ENCODE data around the gene PARP14. TPM values are rescaled to one million over a fixed set of nuclear protein-coding genes. Genes with fewer than 3 reads are reported as not detected.

The PARP14 gene
- total and polyA plus RNA-seq, 2 experiments from 2014 or later = 5.6 to 11.7 TPM

- DNase-seq = peak; percentile 60
- H3K9ac ChIP-seq = no peak overlapping the region
- H4K20me1 ChIP-seq (ENCODE audit: insufficient read depth) = no peaks in the 10 kb centered on the region
- H3K27ac ChIP-seq = no peak overlapping the region
- in situ Hi-C loops (cut with MboI) = no loop called here
- no peak overlapping the region for H3K4me3 ChIP-seq
- no peaks in the 10 kb centered on the region for H3K36me3 ChIP-seq (ENCODE audit: low read depth)
- TF ChIP-seq EZH2phosphoT487 (IDR thresholded peaks at IDR 0.05; ENCODE audit: insufficient read depth, low read depth) (no peak), EZH2 (IDR thresholded peaks at IDR 0.05; ENCODE audit: insufficient read depth, poor library complexity, severe bottlenecking) (no peak)
- H3K79me2 ChIP-seq (ENCODE audit: insufficient read depth) = no peaks in the 10 kb centered on the region
- no peak overlapping the region for H2AFZ ChIP-seq
- no peak overlapping the region for H3K4me2 ChIP-seq (ENCODE audit: unreplicated experiment)
- no peaks in the 10 kb centered on the region for H3K9me3 ChIP-seq (ENCODE audit: low read depth)
- H3K4me1 ChIP-seq (ENCODE audit: insufficient read depth) = peaks cover 8% of the 10 kb centered on the region; the same call in 1 of the 2 replicates
- H3K9me2 ChIP-seq (ENCODE audit: insufficient read depth) = no peaks in the 10 kb centered on the region
- 78 to 79% methylated on average over 5 of the region's 5 CpGs for WGBS, 2 experiments (ENCODE audit: low coverage in 1 of 2, low lambda C conversion rate in 2 of 2, missing lambda C conversion rate in 2 of 2)
- no peaks in the 10 kb centered on the region; the same call in 1 of the 2 replicates for H3F3A ChIP-seq (ENCODE audit: insufficient read depth)
- no peaks in the 10 kb centered on the region for H3K27me3 ChIP-seq (replicated peaks; ENCODE audit: insufficient read depth)
These were observed 74.3 kb downstream of the PARP14 start for GRCh38 chr3:122754929-122755328.

- H3K9ac ChIP-seq = no peak overlapping the region
- no peaks in the 10 kb centered on the region for H3K9me2 ChIP-seq (ENCODE audit: insufficient read depth)
- no peak overlapping the region for H3K4me3 ChIP-seq
- no peak overlapping the region for H3K27ac ChIP-seq
- peaks cover 10% of the 10 kb centered on the region; the same call in 1 of the 2 replicates for H3K4me1 ChIP-seq (ENCODE audit: insufficient read depth)
- no peak for TF ChIP-seq EZH2phosphoT487 (IDR thresholded peaks at IDR 0.05; ENCODE audit: insufficient read depth, low read depth)
- TF ChIP-seq EZH2 (IDR thresholded peaks at IDR 0.05; ENCODE audit: insufficient read depth, poor library complexity, severe bottlenecking) = no peak
- H3K9me3 ChIP-seq (ENCODE audit: low read depth) = no peaks in the 10 kb centered on the region
- no peak for DNase-seq
- no peaks in the 10 kb centered on the region for H3K36me3 ChIP-seq (ENCODE audit: low read depth)
- no peak overlapping the region for H3K4me2 ChIP-seq (ENCODE audit: unreplicated experiment)
- no peaks in the 10 kb centered on the region for H3K27me3 ChIP-seq (replicated peaks; ENCODE audit: insufficient read depth)
- H3K79me2 ChIP-seq (ENCODE audit: insufficient read depth) = no peaks in the 10 kb centered on the region
- no peaks in the 10 kb centered on the region; the same call in 1 of the 2 replicates for H3F3A ChIP-seq (ENCODE audit: insufficient read depth)
- no peak overlapping the region for H2AFZ ChIP-seq
- no peaks in the 10 kb centered on the region for H4K20me1 ChIP-seq (ENCODE audit: insufficient read depth)
- 97 to 98% methylated on average over 2 of the region's 2 CpGs for WGBS, 2 experiments (ENCODE audit: low coverage in 1 of 2, low lambda C conversion rate in 2 of 2, missing lambda C conversion rate in 2 of 2)
- in situ Hi-C loops (cut with MboI) = no loop called here
These were observed 74.9 kb downstream of the PARP14 start for GRCh38 chr3:122755491-122755890.

GRCh38 chr3:122758877-122759560 is 78.4 kb downstream of the PARP14 start:
- H4K20me1 ChIP-seq (ENCODE audit: insufficient read depth) = no peaks in the 10 kb centered on the region
- no peaks in the 10 kb centered on the region for H3K9me2 ChIP-seq (ENCODE audit: insufficient read depth)
- no peak overlapping the region for H3K4me3 ChIP-seq
- H3K79me2 ChIP-seq (ENCODE audit: insufficient read depth) = no peaks in the 10 kb centered on the region
- peak overlapping the region; percentile 36 for H3K4me2 ChIP-seq (ENCODE audit: unreplicated experiment)
- H3K4me1 ChIP-seq (ENCODE audit: insufficient read depth) = peaks cover 10% of the 10 kb centered on the region; the same call in 1 of the 2 replicates
- no peaks in the 10 kb centered on the region for H3K36me3 ChIP-seq (ENCODE audit: low read depth)
- H3K9me3 ChIP-seq (ENCODE audit: low read depth) = no peaks in the 10 kb centered on the region
- H3K27me3 ChIP-seq (replicated peaks; ENCODE audit: insufficient read depth) = no peaks in the 10 kb centered on the region
- H3K9ac ChIP-seq = 0 out of 2 replicates have a peak overlapping the region, but pooled peaks have one; percentile 11
- 65 to 68% methylated on average over 3 of the region's 3 CpGs for WGBS, 2 experiments (ENCODE audit: low coverage in 1 of 2, low lambda C conversion rate in 2 of 2, missing lambda C conversion rate in 2 of 2)
- no peak for DNase-seq
- in situ Hi-C loops (cut with MboI) = no loop called here
- TF ChIP-seq EZH2phosphoT487 (IDR thresholded peaks at IDR 0.05; ENCODE audit: insufficient read depth, low read depth) = no peak
- TF ChIP-seq EZH2 (IDR thresholded peaks at IDR 0.05; ENCODE audit: insufficient read depth, poor library complexity, severe bottlenecking) = no peak
- H3K27ac ChIP-seq = no peak overlapping the region
- no peaks in the 10 kb centered on the region; the same call in 1 of the 2 replicates for H3F3A ChIP-seq (ENCODE audit: insufficient read depth)
- H2AFZ ChIP-seq = peak overlapping the region; percentile 48; the same call in 1 of the 2 replicates

GRCh38 chr3:122760453-122761271 is 80.0 kb downstream of the PARP14 start:
- in situ Hi-C loops (cut with MboI) = no loop called here
- no peak overlapping the region for H2AFZ ChIP-seq
- no peak for TF ChIP-seq EZH2 (IDR thresholded peaks at IDR 0.05; ENCODE audit: insufficient read depth, poor library complexity, severe bottlenecking)
- TF ChIP-seq EZH2phosphoT487 (IDR thresholded peaks at IDR 0.05; ENCODE audit: insufficient read depth, low read depth) = no peak

More at GRCh38 chr3:122760453-122761271, 80.0 kb downstream of the PARP14 start:
- WGBS, 2 experiments (ENCODE audit: low coverage in 1 of 2, low lambda C conversion rate in 2 of 2, missing lambda C conversion rate in 2 of 2) = 85 to 90% methylated on average over 3 of the region's 3 CpGs
- Histone ChIP-seq H3K9me3 (ENCODE audit: low read depth) (no peaks in the 10 kb centered on the region), H3K9me2 (ENCODE audit: insufficient read depth) (no peaks in the 10 kb centered on the region), H3F3A (ENCODE audit: insufficient read depth) (no peaks in the 10 kb centered on the region; the same call in 1 of the 2 replicates), H3K9ac (no peak overlapping the region), H4K20me1 (ENCODE audit: insufficient read depth) (no peaks in the 10 kb centered on the region), H3K27me3 (replicated peaks; ENCODE audit: insufficient read depth) (no peaks in the 10 kb centered on the region), H3K4me1 (ENCODE audit: insufficient read depth) (peaks cover 10% of the 10 kb centered on the region; the same call in 1 of the 2 replicates), H3K79me2 (ENCODE audit: insufficient read depth) (no peaks in the 10 kb centered on the region), H3K36me3 (ENCODE audit: low read depth) (no peaks in the 10 kb centered on the region), H3K27ac (no peak overlapping the region), H3K4me3 (no peak overlapping the region), H3K4me2 (ENCODE audit: unreplicated experiment) (no peak overlapping the region)
- DNase-seq = no peak

Measured in GM23248 (cell line).